ENCODE measurements around the gene CDC6. TPM values are rescaled to one million over a fixed set of nuclear protein-coding genes. Genes with fewer than 3 reads are reported as not detected.

Gene CDC6
- total and polyA plus RNA-seq, 2 of the 8 experiments (the other 6 are each of a cell fraction or from before 2014, with no cell fraction given): 50.5 to 140 TPM

GRCh38 chr17:40268141-40268712, 19.5 kb upstream of the CDC6 start (continued):
- TF ChIP-seq KDM1A (IDR thresholded peaks at IDR 0.05; ENCODE audit: borderline replicate concordance, low read length) (no peak), USF2 (IDR thresholded peaks at IDR 0.05; ENCODE audit: low read length) (no peak)
